ENCODE measurements around the gene XRCC1.
"Not testable (repeated sequence)": the region's sequence is repeated elsewhere in the genome, so short reads cannot be mapped to it uniquely, and the experiment has no call there.

The XRCC1 gene

GRCh38 chr19:43575156-43575950 lies at the start of gene XRCC1, which contains the start of gene PINLYP:
Gene XRCC1 (minus strand): TSS chr19:43575527. CDS start chr19:43575458, 69 bp downstream.
Gene PINLYP (plus strand): TSS chr19:43575801. CDS start chr19:43577192, 1,391 bp downstream.
- DNase-seq (ENCODE audit: low read depth): peak; percentile 89

DNA sequence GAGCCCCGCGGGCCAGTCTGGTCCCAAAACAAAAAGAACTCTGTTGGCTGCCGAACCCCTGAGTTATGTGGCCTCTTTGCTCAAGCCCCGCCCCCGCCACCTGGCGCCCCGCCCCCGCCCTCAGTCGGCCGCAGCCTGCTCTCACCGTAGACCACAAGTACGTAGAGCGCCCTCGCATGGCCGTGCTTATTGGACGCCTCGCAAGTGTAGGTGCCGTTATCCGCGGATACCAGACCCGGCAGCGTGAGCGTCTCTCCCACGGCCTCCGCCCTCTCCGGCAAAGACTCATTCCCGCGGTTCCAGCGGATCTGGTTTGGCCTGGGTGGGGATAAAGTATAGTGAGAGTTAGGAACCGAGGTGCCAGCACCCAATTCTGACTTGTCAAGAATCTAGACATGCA lies 49.6 kb upstream of the XRCC1 start:
- peak; percentile 60 for DNase-seq (ENCODE audit: low read depth)

DNA sequence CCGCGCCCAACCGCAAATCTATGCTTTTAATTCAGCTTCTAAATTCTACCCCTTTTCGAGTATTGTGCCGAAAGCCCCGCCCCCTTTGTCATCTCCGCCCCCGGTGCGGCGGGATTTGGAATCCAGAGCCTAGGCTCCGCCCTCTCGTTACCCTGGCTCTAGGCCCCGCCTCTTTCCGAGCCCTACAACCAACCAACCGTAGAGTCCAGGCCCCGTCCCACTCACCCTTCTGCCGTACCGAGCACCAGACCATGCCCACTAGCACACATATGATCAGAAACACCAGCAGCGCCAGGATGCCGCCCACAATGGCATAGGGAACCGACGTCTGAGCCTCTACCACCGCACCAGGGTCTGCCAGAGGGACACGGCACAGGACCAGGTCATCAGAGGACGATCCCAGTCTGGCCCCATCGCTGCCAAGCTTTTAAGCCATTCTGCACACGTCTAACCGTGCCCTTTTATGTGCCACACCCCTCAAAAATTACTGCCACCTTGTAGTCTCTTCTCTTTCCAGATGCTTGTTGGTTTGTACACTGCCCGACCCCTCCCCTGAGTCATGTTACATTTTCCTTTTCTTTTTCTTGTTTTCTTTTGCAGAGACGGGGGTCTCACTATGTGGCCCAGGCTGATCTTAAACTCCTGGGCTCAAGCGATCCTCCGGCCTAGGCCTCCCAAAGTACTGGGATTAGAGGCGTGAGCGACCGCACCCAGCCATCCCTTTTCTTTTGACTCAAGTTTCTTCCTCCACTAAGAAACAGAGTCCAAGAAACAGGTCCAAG lies 48.8 kb upstream of the XRCC1 start:
- no peak for DNase-seq (ENCODE audit: low read depth)

DNA sequence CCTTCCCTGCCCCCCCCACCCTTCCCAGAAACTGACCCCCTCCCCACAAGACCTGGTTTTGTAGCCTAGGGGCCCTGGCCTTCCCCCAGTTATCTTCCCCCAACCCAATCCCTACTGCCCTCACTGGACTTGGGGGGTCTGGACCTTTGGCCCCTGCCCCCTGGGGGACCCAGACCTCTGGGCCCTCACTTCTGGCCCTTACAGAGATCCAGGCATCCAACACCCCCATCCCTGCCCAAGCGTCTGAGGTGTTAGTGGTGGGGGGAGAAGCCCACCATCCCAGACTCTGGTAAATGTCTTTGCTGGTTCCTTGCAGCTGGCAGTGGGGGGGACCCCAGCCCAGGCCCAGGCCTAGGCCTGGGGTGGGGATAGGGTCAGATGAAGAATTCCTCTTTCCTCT lies 47.6 kb upstream of the XRCC1 start:
- DNase-seq (ENCODE audit: low read depth): no peak

DNA sequence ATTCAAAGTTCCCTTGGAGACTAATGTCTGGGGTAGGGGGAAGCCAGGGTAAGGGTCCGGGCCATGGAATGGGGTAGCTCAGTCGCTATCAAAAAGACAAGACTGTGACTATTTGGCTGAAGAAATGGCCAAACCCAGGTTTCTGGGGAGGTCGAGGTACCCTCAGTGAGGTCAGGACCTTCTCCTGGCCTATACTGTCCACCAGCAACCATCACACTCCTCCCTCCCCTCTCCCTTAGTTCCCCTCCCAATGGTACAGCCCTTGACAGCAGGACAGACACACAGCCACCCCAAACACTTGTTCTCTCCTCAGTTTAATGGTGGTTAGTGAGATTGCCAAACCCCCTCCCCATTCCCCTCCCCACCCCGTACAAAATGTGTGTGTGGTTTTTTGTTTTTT lies 46.7 kb upstream of the XRCC1 start:
- no peak for DNase-seq (ENCODE audit: low read depth)

DNA sequence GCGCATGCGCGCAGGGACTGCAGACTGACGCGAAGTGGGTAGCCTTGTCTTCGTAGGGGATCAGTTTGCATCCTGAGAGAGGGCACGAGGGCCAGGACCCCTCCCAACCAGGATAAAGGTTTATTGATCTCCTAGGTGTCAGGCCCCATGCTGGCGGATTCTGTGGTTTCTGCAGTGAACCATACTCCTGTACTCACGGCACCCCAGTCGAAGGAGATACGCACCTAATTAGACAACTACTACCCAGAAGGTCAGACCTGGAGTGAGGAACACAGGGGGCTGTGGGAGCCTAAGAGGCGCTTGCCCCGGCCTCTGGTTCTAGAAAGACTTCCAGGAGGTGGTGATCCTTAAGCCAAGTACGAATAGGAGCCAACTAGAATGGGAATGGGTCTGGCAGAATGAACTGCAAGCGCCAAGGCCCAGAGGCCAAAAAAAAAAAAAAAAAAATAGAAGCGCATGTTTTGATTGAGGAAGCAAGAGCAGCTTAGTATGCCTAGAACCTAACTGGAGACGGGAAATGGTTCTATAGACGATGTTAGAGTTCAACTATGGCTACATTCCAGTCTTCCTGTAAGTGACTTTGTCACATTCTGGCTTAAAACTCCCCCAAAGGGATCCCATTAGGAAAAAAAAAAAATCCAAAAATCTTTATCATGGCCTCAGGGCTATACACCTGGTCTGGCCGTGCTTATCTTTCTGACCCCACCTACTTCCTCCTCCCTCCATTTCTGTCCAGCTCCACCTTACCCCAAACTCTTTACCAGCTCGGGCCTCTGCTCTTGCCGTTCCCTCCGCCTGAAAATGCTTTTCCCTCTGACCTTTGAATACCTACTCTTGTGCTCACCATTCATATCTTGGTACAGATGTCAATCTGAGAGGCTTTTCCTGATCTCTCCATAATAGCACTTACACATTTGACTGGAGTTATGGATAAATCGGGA lies 45.0 kb upstream of the XRCC1 start:
- DNase-seq (ENCODE audit: low read depth): no peak

GRCh38 chr19:43619262-43620060 lies 44.1 kb upstream of the XRCC1 start, which contains the start of gene ZNF428:
Gene ZNF428 (minus strand): TSS chr19:43619629. CDS start chr19:43614304, 5,325 bp downstream.
- DNase-seq (ENCODE audit: low read depth): peak; percentile 82

- no peak for DNase-seq (ENCODE audit: low read depth)
Observed at GRCh38 chr19:43618921-43619261, 43.6 kb upstream of the XRCC1 start.

- DNase-seq (ENCODE audit: low read depth): no peak
Observed at GRCh38 chr19:43616954-43617353, 41.6 kb upstream of the XRCC1 start.

- DNase-seq (ENCODE audit: low read depth): no peak
Observed at GRCh38 chr19:43616306-43616705, 41.0 kb upstream of the XRCC1 start.

GRCh38 chr19:43612374-43612773 lies 37.0 kb upstream of the XRCC1 start:
- DNase-seq (ENCODE audit: low read depth): no peak

- DNase-seq (ENCODE audit: low read depth): no peak
Observed at GRCh38 chr19:43611788-43612187, 36.5 kb upstream of the XRCC1 start, which contains the start of gene SRRM5. Gene SRRM5 (plus strand): TSS chr19:43612088. CDS start chr19:43612122, 34 bp downstream.

- DNase-seq (ENCODE audit: low read depth): no peak
Observed at GRCh38 chr19:43610493-43610892, 35.2 kb upstream of the XRCC1 start.

- DNase-seq (ENCODE audit: low read depth): no peak
Observed at GRCh38 chr19:43609872-43610271, 34.5 kb upstream of the XRCC1 start.

DNA sequence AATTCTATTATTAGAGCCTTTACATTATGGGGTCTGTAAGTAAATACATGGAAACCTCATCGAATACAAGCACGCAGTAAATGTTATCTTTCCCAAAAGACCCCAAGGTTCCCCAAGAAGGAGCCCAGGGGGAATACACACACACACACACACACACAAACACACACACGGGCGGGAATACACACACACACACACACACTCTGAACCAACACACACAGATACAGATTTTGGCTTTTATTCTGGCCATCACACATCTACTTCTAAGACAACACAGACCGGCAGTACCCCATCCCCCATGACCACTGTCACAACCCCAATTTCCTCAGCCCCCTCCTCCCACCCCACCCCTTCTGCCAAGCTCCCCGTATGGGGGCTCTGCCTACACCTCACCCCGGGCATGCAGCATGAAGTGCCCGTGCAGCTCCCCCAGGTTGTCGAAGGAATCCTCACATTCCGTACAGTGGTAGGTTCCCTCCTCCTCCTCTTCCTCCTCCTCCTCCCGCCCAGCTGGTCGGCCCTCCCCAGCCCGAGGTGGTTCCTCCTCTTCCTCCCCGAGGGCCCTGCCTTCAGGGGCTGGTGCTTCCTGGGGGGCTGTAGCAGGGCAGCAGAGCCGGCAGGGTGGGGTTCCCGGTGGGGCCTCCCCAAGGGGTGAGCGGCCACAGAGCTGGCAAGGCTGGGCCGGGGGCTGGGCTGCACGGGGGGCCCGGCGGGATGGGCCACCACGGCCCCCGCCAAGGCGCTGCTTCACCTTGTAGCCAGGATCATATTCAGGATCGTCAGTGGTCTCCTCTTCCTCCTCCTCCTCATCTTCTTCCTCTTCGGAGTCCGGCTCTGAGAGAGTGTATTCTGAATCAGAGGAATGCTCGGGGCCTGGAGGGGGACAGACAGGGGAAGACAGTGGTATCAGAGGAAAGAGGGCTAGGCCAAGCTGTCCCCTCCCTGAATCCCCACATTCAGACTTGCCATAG lies 32.2 kb upstream of the XRCC1 start:
- no peak for DNase-seq (ENCODE audit: low read depth)

GRCh38 chr19:43606569-43607229 lies 31.4 kb upstream of the XRCC1 start:
- no peak for DNase-seq (ENCODE audit: low read depth)

GRCh38 chr19:43605875-43606568 lies 30.7 kb upstream of the XRCC1 start:
- no peak for DNase-seq (ENCODE audit: low read depth)

DNA sequence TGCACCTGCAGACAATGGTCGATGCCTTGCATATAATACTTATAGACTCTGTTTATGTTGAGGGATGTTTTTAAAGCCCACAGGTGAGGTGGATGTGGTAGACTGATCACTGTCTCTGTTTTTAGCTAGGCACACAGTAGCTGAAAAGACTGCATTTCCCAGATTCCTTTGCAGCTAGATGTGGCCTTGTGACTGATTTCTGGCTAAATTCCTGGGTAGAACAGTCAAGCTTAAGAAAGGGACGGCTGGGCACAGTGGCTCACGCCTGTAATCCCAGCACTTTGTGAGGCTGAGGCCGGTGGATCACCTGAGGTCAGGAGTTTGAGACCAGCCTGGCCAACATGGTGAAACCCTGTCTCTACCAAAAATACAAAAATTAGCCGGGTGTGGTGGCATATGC lies 25.0 kb upstream of the XRCC1 start:
- not testable (repeated sequence) for DNase-seq (ENCODE audit: low read depth)
